HG03457 (cell line): ENCODE data around the gene TMEM242.

ENCODE experiments used
- ATAC-seq: cut with Tn5 transposase; IDR thresholded peaks from one replicate; pipeline ENCODE4 v1.9.1; 2021; ENCODE audit warnings: moderate number of reproducible peaks; ENCODE audit not compliant: unreplicated experiment

Gene TMEM242

GRCh38 chr6:157272372-157272771 lies 50.9 kb downstream of the TMEM242 start:
- ATAC-seq: no peak

- no peak for ATAC-seq
Measured at GRCh38 chr6:157271911-157272310, 51.4 kb downstream of the TMEM242 start.

GRCh38 chr6:157271441-157271840 lies 51.9 kb downstream of the TMEM242 start:
- no peak for ATAC-seq

- no peak for ATAC-seq
Measured at GRCh38 chr6:157270916-157271315, 52.4 kb downstream of the TMEM242 start.

- ATAC-seq: no peak
Measured at GRCh38 chr6:157270308-157270707, 53.0 kb downstream of the TMEM242 start.

GRCh38 chr6:157269261-157269794 lies 54.0 kb downstream of the TMEM242 start:
- ATAC-seq: no peak

GRCh38 chr6:157268835-157269234 lies 54.5 kb downstream of the TMEM242 start:
- ATAC-seq: no peak

GRCh38 chr6:157268396-157268795 lies 54.9 kb downstream of the TMEM242 start:
- no peak for ATAC-seq

- no peak for ATAC-seq
Measured at GRCh38 chr6:157267654-157268053, 55.7 kb downstream of the TMEM242 start.

- ATAC-seq: no peak
Measured at GRCh38 chr6:157267109-157267611, 56.2 kb downstream of the TMEM242 start.

- no peak for ATAC-seq
Measured at GRCh38 chr6:157266274-157267101, 56.8 kb downstream of the TMEM242 start.

GRCh38 chr6:157265635-157266034 lies 57.7 kb downstream of the TMEM242 start:
- no peak for ATAC-seq

GRCh38 chr6:157265186-157265585 lies 58.1 kb downstream of the TMEM242 start:
- no peak for ATAC-seq

- no peak for ATAC-seq
Measured at GRCh38 chr6:157264701-157265100, 58.6 kb downstream of the TMEM242 start.

GRCh38 chr6:157263881-157264397 lies 59.4 kb downstream of the TMEM242 start:
- ATAC-seq: no peak

- no peak for ATAC-seq
Measured at GRCh38 chr6:157263146-157263545, 60.2 kb downstream of the TMEM242 start.

- ATAC-seq: no peak
Measured at GRCh38 chr6:157261606-157262005, 61.7 kb downstream of the TMEM242 start.

- ATAC-seq: no peak
Measured at GRCh38 chr6:157260735-157261410, 62.4 kb downstream of the TMEM242 start.

- ATAC-seq: no peak
Measured at GRCh38 chr6:157259443-157259842, 63.9 kb downstream of the TMEM242 start.

- no peak for ATAC-seq
Measured at GRCh38 chr6:157258878-157259277, 64.4 kb downstream of the TMEM242 start.

- no peak for ATAC-seq
Measured at GRCh38 chr6:157255079-157255478, 68.2 kb downstream of the TMEM242 start.

GRCh38 chr6:157254538-157254937 lies 68.8 kb downstream of the TMEM242 start:
- no peak for ATAC-seq
